ENCODE measurements around the gene SYT14.

The SYT14 gene

GRCh38 chr1:210129759-210130158, 191.7 kb downstream of the SYT14 start:
- DNase-seq (ENCODE audit: low spot score): no peak
- Histone ChIP-seq H3K4me1 (ENCODE audit: insufficient read depth, poor library complexity, severe bottlenecking) (no peaks in the 10 kb centered on the region), H3K27ac (ENCODE audit: poor library complexity, severe bottlenecking) (no peak overlapping the region), H3K9me3 (ENCODE audit: severe bottlenecking) (no peaks in the 10 kb centered on the region), H3K27me3 (ENCODE audit: insufficient read depth, poor library complexity, severe bottlenecking) (no peaks in the 10 kb centered on the region), H3K4me3 (ENCODE audit: severe bottlenecking) (no peak overlapping the region), H3K36me3 (ENCODE audit: low read depth) (no peaks in the 10 kb centered on the region)
- no peak for TF ChIP-seq CTCF (IDR thresholded peaks at IDR 0.05; ENCODE audit: poor library complexity, severe bottlenecking)
- ATAC-seq (ENCODE audit: low read depth): no peak

GRCh38 chr1:210132582-210132981, 194.6 kb downstream of the SYT14 start:
- H3K9me3 ChIP-seq (ENCODE audit: severe bottlenecking): no peaks in the 10 kb centered on the region
- H3K27me3 ChIP-seq (ENCODE audit: insufficient read depth, poor library complexity, severe bottlenecking): no peaks in the 10 kb centered on the region
- H3K4me1 ChIP-seq (ENCODE audit: insufficient read depth, poor library complexity, severe bottlenecking): no peaks in the 10 kb centered on the region
- ATAC-seq (ENCODE audit: low read depth) (no peak), DNase-seq (ENCODE audit: low spot score) (no peak)
- H3K36me3 ChIP-seq (ENCODE audit: low read depth): no peaks in the 10 kb centered on the region
- TF ChIP-seq CTCF (IDR thresholded peaks at IDR 0.05; ENCODE audit: poor library complexity, severe bottlenecking): no peak
- no peak overlapping the region for H3K27ac ChIP-seq (ENCODE audit: poor library complexity, severe bottlenecking)
- H3K4me3 ChIP-seq (ENCODE audit: severe bottlenecking): no peak overlapping the region

- DNase-seq (ENCODE audit: low spot score) (no peak), ATAC-seq (ENCODE audit: low read depth) (no peak)
- Histone ChIP-seq H3K27me3 (ENCODE audit: insufficient read depth, poor library complexity, severe bottlenecking) (no peaks in the 10 kb centered on the region), H3K27ac (ENCODE audit: poor library complexity, severe bottlenecking) (no peak overlapping the region), H3K4me1 (ENCODE audit: insufficient read depth, poor library complexity, severe bottlenecking) (no peaks in the 10 kb centered on the region), H3K36me3 (ENCODE audit: low read depth) (no peaks in the 10 kb centered on the region), H3K4me3 (ENCODE audit: severe bottlenecking) (no peak overlapping the region), H3K9me3 (ENCODE audit: severe bottlenecking) (no peaks in the 10 kb centered on the region)
- peak; percentile 69 for TF ChIP-seq CTCF (IDR thresholded peaks at IDR 0.05; ENCODE audit: poor library complexity, severe bottlenecking)
Measured at GRCh38 chr1:210143465-210144062, 205.5 kb downstream of the SYT14 start.

- DNase-seq (ENCODE audit: low spot score) (no peak), ATAC-seq (ENCODE audit: low read depth) (peak; percentile 48; the same call in 2 of the 3 replicates)
- Histone ChIP-seq H3K9me3 (ENCODE audit: severe bottlenecking) (no peaks in the 10 kb centered on the region), H3K27me3 (ENCODE audit: insufficient read depth, poor library complexity, severe bottlenecking) (no peaks in the 10 kb centered on the region), H3K27ac (ENCODE audit: poor library complexity, severe bottlenecking) (no peak overlapping the region), H3K4me1 (ENCODE audit: insufficient read depth, poor library complexity, severe bottlenecking) (no peaks in the 10 kb centered on the region), H3K4me3 (ENCODE audit: severe bottlenecking) (no peak overlapping the region), H3K36me3 (ENCODE audit: low read depth) (no peaks in the 10 kb centered on the region)
- no peak for TF ChIP-seq CTCF (IDR thresholded peaks at IDR 0.05; ENCODE audit: poor library complexity, severe bottlenecking)
Measured at GRCh38 chr1:210144736-210145135, 206.7 kb downstream of the SYT14 start.

- DNase-seq (ENCODE audit: low spot score) (no peak), ATAC-seq (ENCODE audit: low read depth) (no peak)
- H3K27ac ChIP-seq (ENCODE audit: poor library complexity, severe bottlenecking): no peak overlapping the region
- TF ChIP-seq CTCF (IDR thresholded peaks at IDR 0.05; ENCODE audit: poor library complexity, severe bottlenecking): no peak
- H3K36me3 ChIP-seq (ENCODE audit: low read depth): no peaks in the 10 kb centered on the region
- H3K4me3 ChIP-seq (ENCODE audit: severe bottlenecking): no peak overlapping the region
- H3K4me1 ChIP-seq (ENCODE audit: insufficient read depth, poor library complexity, severe bottlenecking): no peaks in the 10 kb centered on the region
- no peaks in the 10 kb centered on the region for H3K27me3 ChIP-seq (ENCODE audit: insufficient read depth, poor library complexity, severe bottlenecking)
- H3K9me3 ChIP-seq (ENCODE audit: severe bottlenecking): no peaks in the 10 kb centered on the region
Measured at GRCh38 chr1:210151052-210151672, 213.1 kb downstream of the SYT14 start.
